CD4-positive, alpha-beta T cell treated with Interleukin-4 for 4 hours (primary cell): Measurements from ENCODE around the gene BCL6.
A peak's percentile ranks its signal among the peaks of the same experiment; 100 is the strongest.

Experiments used
- DNase-seq: peaks from one replicate; pipeline ENCODE4 v3.0.0-alpha.2; 2020

BCL6 gene

DNA sequence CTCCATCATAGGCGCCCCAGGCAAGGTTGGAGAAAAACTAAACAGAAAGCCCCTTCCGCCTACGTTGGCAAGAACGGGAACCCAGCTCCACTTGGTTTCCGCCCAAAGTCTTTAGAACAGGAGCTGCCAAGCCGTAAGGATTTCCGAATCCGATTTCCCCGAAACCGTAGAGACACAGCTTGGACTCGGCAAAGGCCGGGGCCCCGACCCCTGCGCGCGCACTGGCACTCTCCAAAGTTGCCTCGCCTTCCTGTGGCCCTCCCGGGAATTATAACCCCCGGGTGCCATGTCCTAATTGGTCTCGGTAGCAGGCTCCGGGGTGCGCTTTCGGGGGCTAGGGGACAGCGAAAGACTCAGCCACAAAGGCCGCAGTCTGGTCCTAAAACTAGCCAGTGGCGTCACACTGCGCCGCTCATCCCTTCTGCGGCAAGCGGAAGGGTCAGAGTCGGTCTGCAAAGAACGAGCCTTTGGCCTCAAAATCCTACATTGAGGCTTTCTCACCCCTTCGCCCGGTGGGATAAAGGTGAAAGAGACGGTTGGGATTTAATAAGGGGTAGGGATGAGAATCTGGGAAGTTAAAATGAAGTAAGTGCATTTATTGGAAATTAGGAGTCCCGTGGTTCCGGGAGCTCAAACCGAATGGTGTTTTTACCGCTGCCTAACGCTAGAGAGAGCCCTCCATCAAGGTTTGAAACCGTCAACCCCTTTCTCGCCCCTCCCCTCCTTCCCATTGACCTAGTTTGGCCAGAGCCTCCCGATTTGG, 6.8 kb downstream of the BCL6 start:
- peak; percentile 73 for DNase-seq

DNA sequence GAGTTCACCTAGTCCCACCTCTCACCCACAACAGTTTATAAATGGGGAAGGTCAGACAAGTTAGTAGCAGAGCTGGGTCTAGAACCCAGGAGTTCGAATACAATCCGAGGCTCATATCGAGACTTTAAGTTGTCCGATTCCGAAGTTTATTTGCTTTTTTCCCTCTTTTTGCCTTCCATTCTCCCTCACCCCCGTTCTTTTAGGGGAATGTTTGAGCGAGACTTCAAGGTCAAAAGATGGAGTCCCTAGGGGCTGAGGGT, 7.3 kb downstream of the BCL6 start:
- no peak for DNase-seq

DNA sequence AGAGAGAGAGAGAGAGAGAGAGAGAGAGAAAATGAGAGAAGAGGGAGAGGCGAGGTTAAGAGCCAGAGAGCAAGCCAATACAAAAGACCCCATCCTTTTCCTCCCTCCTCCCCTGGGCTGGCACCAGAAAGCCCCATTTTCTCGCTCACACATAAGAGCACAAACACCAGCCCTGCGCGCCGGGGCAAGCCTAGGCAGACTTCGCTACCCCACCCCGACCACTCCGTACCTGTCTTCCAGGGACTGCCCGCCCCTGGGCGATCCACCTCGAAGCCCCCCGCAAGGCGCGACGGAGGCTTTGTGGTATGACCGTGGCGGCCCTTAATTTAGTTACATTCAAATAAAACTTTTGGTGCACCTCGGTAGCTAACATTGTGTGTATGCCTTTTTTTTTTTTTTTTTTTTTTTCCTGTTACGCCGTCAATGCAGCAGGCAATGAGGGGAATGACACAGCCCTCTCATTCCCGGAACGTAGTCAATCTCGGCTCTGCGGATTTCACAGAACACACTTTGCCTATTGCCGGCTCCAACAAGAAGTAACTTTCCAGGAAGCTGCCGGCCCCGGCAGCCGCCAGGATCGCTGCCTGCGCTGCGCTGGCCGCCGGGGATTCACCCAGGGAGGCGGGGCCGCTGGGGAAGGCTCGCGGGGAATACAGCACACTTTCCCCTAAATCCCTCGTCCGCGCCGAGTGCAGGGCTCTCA, 7.7 kb downstream of the BCL6 start:
- DNase-seq: peak; percentile 37

GRCh38 chr3:187737006-187737367, 8.3 kb downstream of the BCL6 start:
- DNase-seq: no peak

DNA sequence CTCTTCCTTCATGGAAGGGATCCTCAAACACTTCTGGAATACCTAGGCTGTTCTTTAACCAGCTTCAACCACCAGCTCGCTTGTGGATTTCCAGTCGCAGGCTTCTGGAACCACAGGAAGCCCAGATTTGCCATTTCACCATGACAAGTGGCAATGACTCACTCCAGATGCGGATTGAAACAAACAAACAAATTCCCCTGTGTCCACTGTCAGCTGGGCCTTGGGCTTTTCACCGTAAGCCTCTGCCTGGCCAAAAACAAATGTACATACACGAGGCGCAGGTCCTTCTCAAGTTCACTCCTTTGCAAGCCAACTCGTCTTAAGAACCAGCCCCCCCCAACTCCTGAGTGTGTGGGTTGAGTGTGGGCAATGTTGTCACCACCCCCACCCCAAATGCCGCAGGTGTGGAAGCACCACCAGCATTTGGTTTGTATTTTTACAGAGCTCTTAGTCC, 8.8 kb downstream of the BCL6 start:
- peak; percentile 11 for DNase-seq

GRCh38 chr3:187735837-187736236, 9.4 kb downstream of the BCL6 start:
- no peak for DNase-seq

- DNase-seq: no peak
Observed at GRCh38 chr3:187735383-187735782, 9.9 kb downstream of the BCL6 start.

DNA sequence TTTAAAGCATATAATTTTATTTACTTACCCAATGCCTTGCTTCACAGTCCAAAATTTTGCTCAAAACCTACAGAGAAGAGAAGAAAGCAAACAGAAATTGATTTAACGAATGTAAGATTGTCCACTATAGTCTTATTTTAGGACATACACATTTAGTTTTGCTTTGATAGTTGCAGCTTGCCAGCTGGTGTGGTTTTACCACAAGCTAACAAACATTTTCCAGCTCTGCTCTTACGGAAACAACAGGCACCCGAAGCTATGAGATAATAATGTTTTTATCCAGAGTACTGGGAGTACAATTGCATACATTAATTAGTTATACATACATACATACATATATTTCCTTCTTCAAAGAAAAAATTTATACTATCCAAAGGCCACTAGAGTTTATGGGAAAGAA, 10.4 kb downstream of the BCL6 start:
- no peak for DNase-seq

DNA sequence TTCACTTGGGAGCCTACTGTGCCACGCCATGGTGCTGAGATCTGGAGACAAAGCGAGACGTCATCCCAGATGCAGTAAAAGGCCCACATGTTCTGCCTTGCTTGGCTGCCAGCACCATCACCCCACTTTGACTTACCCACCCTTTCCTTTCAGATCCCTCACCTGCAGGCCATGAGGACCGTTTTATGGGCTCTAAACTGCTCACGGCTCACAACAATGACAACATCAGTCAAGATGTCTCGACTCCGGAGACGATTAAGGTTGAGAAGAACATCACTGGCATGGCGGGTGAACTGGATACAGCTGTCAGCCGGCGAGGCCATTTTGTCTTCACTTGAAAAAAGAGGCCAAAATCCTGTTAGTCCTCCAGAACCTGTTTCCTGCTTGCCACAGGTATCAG, 11.9 kb downstream of the BCL6 start:
- no peak for DNase-seq

GRCh38 chr3:187729598-187729997, 15.7 kb downstream of the BCL6 start:
- no peak for DNase-seq

DNA sequence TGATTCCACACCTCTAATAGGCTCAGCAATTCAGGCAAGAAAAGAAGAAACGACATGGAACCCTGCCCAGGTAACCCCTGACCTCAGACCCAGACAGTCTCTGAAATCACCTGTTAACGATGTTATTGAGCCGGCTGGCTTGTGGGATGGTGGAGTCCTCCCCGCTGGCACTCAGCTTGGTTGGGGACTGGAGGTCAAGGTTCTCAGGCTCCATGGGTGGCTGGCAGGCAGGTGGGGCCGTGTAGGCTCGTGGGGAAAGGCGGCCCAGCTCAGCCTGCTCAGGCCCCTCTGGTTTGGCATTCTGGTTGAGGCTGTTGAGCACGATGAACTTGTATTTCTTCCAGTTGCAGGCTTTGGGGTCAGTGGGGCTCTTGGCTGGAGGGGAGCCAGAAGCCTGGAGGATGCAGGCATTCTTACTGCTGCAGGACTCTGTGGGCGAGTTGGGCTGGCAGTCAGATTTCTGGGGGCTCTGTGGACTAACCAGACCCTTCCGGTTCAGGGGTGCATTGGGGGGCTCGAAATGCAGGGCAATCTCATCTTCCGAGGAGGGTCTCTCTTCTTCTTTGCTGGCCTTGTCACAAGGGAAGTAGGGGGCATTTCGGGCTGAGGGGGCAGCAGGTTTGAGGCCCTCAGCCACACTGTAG, 16.2 kb downstream of the BCL6 start:
- DNase-seq: no peak

DNA sequence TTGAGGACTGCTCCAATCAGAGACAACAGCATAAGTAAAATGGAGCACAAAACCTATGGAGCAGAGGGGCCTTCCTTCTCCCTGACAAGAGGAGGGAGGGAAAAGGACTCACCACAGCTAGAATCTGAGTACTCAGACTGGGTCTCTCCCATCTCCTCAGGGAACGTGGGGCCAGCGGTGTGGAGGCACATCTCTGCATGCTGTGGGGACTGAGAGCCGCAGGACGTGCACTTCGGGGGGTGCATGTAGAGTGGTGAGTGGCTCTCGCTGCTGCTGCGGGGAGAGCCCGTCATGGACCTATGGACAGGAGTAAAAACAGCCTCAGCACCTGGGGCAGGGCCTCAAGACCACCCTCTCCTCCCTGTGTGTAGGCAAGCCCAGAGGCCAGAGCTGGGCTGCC, 17.0 kb downstream of the BCL6 start:
- no peak for DNase-seq

- DNase-seq: no peak
Observed at GRCh38 chr3:187726564-187726963, 18.7 kb downstream of the BCL6 start.

DNA sequence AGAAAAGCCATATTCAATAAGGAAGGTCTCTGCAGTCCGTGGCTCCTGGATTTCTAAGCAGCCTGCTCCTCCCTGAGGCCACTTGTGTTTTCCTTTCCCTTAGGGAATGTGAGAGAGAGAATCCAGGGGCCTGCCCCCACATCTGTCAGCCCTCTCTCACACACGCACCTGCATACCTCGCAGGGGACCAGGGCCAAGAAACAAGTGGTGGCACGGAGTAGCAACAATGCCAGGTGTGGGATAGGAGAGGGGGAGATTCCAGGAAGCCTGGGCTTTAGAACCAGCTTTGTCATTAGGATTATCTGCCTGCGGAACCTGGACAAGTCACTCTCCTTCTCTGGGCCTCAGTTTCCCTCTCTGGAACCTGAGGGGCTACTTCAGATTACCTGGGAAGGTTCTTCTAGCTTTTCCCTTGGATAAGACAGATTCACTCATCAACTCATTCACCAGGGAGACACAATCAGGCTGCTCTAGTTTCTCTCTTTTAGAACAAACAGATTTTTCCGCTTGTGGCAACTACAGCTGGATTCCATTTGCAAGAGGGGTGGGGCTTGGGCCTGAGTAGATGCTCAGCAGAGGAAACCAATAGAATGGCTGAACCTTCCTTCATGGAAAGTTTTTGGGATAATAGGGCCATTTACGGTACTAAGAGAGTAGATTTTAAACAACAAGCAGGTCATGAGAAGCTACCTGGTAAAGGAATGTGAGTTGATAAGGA, 19.5 kb downstream of the BCL6 start:
- DNase-seq: no peak

- DNase-seq: no peak
Observed at GRCh38 chr3:187725224-187725623, 20.0 kb downstream of the BCL6 start.

- no peak for DNase-seq
Observed at GRCh38 chr3:187722206-187722612, 23.1 kb downstream of the BCL6 start.

DNA sequence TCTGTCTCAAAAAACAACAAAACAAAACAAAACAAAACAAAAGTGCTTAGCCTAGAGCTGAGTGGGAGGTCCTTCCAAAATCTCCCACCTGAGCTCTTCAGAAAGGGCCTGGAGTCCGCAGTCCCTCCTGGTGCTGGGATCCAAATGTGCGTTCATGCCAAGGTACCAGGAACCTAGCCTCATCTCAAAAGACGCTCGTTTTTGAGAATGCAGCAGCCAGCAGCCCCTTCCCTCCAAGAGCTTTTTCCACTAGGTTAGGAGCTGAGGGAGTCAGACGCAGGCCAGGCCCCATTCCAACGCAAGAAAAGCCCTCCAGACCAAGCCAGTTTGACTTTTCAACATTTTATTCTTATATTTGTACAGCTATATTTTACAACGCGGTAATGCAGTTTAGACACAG, 24.2 kb downstream of the BCL6 start:
- DNase-seq: no peak

DNA sequence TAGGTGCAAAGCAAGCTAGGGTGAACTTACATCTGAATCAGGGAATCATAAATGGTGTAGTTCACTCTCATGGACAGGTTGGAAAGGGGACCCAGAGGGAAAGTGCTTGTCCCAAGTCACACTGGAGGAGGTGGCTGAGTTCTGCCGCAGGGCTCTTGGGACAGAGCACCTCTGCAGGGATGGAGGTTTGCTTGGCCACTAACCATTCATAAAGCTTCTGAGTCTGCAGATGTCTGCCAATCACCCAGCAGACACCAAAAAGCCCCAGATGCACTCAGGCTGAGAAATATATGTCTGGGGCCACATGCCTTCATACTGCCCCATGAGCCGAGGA, 25.0 kb downstream of the BCL6 start:
- DNase-seq: no peak

DNA sequence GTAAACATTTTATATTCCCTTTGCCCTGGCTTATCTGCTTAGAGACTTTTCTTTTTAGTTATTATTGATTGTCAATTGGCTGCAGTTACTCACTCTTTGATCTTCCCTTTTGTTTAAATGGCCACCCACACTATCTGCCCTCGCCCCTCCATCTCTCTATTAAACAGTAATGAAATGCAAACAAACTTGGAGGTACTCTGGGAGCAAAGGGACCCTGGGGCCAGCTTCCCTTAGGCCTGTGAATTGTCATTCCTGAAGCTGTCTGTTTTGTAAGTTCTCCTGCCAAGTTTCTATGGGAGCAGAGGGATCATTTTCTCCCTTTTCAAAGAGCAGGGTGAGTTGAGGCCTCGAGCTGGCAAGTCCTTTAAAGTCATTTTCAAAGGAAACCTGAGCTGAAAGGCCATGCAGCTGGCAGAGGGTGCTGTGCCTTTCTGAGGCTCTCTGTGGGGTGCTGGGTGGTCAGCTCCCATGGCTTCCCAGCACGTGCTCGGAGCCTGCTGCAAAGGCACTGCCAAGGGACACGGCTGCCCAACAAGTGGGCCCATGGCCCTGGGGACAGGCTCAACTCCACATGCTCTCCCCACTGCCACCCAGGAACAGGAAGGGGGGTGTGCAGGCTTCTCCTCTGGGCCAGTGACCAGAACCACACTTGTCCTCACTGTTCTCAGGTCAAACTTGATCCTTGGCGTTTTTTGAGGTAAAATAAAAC, 25.5 kb downstream of the BCL6 start:
- DNase-seq: no peak

DNA sequence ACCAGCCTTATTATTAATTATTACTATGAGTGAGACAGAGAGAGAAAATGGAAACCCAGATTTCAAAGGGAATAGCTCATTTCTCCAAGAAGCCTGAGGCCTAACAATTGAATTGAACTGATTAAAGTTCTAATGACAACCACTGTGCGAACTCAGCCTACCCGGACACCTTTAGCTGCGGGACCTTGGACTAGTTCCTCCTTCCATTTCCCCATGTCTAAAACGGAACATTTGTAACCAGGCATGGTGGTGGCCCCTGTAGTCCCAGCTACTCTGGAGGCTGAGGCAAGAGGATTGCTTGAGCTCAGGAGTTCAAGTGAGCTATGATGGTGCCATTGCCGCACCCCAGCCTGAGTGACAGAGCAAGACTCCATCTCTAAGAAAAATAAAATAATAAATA, 26.5 kb downstream of the BCL6 start:
- DNase-seq: no peak

GRCh38 chr3:187717572-187717971, 27.7 kb downstream of the BCL6 start:
- DNase-seq: no peak

DNA sequence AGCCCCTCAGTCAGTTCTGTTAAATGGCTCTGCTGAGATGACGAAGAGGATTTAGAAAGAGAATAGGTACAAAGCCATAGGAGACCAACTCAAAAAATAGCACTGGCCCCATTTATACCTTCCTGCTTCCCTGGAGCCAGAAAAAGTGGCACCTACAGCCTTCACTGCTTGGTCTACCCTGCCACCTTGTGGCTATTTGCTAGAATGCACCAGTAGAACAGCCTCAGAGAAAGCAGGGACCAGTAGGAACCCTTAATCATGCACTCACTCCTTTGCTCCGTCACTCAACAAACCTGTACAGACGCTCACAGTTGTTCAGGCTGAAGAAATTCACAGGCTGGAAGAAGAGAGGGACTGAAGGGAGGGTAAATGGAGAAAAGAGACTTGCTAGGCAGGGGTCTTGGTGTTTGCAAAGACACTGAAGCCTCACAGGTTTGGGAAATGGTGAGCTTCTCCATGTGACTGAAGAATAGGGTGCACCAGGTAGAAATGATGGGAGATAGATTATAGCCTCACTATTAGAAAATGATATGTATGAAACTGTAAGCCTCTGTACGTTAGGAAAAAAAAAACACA, 30.8 kb downstream of the BCL6 start:
- peak; percentile 80 for DNase-seq

GRCh38 chr3:187713504-187713903, 31.8 kb downstream of the BCL6 start:
- DNase-seq: peak; percentile 58
